IgD-negative memory B cell (primary cell): Measurements from ENCODE around the gene CAMK2G. TPM values are rescaled to one million over a fixed set of nuclear protein-coding genes. Genes with fewer than 3 reads are reported as not detected.

Source experiments
- H3K27ac Mint-ChIP-seq, 3 donors: one replicate each; pipeline ENCODE4 v1.8.0; 2020 to 2022; ENCODE audit warnings: mild to moderate bottlenecking in 3 of 3, mixed read lengths in 3 of 3, moderate library complexity in 1 of 3
- H3K27me3 Mint-ChIP-seq: one replicate; pipeline ENCODE4 v1.8.0; 2021; ENCODE audit warnings: mixed read lengths
- H3K36me3 Mint-ChIP-seq: one replicate; pipeline ENCODE4 v1.8.0; 2020; ENCODE audit warnings: mild to moderate bottlenecking, mixed read lengths
- H3K4me1 Mint-ChIP-seq, 3 donors: one replicate each; pipeline ENCODE4 v1.8.0; 2020 to 2022; ENCODE audit warnings: mixed read lengths in 3 of 3, mild to moderate bottlenecking in 1 of 3
- H3K4me3 Mint-ChIP-seq, 4 donors: one replicate each; pipeline ENCODE4 v1.8.0; 2020 to 2022; ENCODE audit warnings: mild to moderate bottlenecking in 4 of 4, mixed read lengths in 4 of 4, moderate library complexity in 3 of 4
- H3K9me3 Mint-ChIP-seq, 3 donors: one replicate each; pipeline ENCODE4 v1.8.0; 2020 to 2021; ENCODE audit warnings: mixed read lengths in 3 of 3, mild to moderate bottlenecking in 1 of 3
- polyA plus RNA-seq: library from polyadenylated mRNA; unstranded; fragments of 300-500 nt; fragmentation: Illumina TruSeq; gene quantifications from one replicate; pipeline ENCODE4 v1.2.3, GENCODE V29; 2021

Gene CAMK2G
- polyA plus RNA-seq, 1 donor from 2014 or later, result 7.2 TPM

DNA sequence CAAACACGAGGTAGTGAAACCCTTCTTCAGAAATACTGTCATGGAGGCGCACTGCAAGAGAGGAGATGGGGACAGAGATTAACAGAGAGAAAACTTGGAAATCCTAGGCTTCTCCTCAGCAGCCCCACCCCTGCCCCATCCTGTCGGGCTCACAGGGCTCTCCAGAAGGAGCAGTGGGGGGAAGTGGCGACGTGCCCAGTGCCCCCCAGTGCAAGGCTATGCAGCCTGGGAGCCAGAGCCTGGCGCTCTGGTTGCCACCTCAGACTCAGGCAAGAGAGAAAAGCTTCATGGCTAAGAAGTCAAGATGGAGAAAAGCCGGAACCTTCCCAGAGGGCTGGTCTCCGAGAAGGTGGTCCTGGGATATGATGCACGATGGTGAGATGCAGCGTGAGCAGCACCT is 21.2 kb downstream of the CAMK2G start:
- Mint-ChIP-seq H3K36me3 (peaks cover 3% of the 10 kb centered on the region), H3K27ac (peak overlapping the region in 1 of 3 donors; percentile 94), H3K4me1 (peaks cover 8 to 10% (median 9%) of the 10 kb centered on the region in 3 donors), H3K4me3 (peak overlapping the region in 1 of 4 donors; percentile 75), H3K9me3 (no peaks in the 10 kb centered on the region), H3K27me3 (peaks cover 2% of the 10 kb centered on the region)

DNA sequence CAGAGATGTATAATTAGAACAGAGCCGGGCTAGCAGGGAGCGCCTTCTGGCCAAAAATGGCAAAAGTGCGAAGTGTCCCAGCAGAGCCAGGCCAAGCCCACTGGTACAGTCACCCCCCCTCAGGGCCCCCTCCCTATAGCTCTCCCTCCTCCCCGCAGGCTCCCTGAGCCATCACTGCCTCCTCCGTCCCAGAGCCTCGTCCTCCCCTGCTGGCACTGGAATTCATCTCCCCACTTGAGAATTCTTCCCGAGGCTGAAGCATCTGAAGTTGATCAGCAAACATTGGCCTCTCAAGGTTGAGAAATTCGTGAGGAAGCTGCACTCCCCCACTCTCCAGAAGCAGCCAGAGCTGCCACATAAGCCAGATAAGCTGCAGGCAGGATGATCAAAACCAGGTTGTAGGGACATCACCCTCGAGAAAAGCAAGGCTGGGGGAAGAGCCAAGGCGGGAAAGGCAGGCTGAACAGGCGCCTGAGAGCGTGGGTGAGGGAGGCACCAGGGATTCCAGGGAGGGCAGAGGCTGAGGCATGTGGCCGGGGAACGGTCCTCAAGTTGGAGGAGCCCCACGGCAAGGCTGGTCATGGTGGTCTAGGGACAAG is 23.4 kb downstream of the CAMK2G start:
- Mint-ChIP-seq H3K4me3 (no peak overlapping the region), H3K9me3 (no peaks in the 10 kb centered on the region), H3K27ac (peak overlapping the region in 2 of 3 donors; percentile 39 to 78), H3K36me3 (peaks cover 5% of the 10 kb centered on the region), H3K4me1 (peaks cover 8 to 10% (median 9%) of the 10 kb centered on the region in 3 donors), H3K27me3 (peaks cover 2% of the 10 kb centered on the region)

DNA sequence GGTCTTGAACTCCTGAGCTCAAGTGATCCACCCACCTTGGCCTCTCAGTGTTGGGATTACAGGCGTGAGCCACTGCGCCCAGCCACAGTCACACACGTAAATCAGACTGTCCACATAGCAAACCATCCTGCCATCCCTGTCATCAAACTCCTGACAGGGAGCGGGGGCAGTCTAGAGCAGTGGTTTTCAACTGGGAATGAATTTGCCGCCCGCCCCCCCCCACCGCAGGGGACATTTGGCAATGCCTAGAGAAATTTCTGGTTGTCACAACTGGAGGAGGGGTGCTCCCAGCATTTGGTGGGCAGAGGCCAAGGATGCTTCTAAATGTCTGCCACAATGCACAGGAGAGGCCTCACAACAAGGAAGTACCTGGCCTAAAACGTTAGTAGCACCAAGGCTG is 24.1 kb downstream of the CAMK2G start:
- Mint-ChIP-seq H3K36me3 (peaks cover 5% of the 10 kb centered on the region), H3K4me3 (peak overlapping the region in 1 of 4 donors; percentile 72), H3K27ac (peak overlapping the region in 1 of 3 donors; percentile 78), H3K9me3 (no peaks in the 10 kb centered on the region), H3K4me1 (peaks cover 8 to 10% (median 9%) of the 10 kb centered on the region in 3 donors), H3K27me3 (peaks cover 2% of the 10 kb centered on the region)

DNA sequence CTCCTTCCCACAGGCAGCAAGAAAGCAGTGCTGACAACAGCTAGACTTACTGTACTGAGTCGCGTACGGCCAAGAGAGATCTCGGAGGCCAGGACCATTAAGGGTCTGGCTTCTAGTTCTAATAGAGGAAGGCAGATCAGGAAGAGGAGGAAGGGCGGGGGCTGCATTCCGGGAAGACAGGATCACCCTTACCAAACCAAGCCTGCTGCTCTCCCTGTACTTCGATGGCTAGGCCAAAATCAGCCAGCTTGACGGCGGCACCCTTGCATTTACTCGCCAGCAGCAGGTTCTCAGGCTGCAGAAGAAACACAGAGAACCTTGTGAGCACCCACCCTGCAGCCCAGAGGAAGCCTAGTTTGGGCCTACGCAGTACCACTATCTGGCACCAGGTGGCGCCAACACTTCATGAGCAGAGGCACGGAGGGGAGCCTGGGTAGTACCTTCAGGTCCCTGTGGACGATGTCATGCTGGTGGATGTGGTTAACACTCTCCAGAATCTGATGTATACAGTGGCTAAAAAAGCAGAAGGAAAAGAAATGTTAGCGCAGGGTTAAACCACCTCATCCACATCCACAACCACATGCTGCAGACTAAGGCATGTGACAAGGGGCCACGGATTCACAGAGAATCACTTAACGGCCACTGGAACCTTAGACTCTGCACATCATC is 25.4 kb downstream of the CAMK2G start:
- peak overlapping the region; percentile 59 to 89 (median 87) for H3K27ac Mint-ChIP-seq
- H3K4me1 Mint-ChIP-seq, result peaks cover 8 to 10% (median 9%) of the 10 kb centered on the region in 3 donors
- peak overlapping the region in 3 of 4 donors; percentile 2 to 45 (median 15) for H3K4me3 Mint-ChIP-seq
- peaks cover 5% of the 10 kb centered on the region for H3K36me3 Mint-ChIP-seq
- H3K27me3 Mint-ChIP-seq, result peaks cover 2% of the 10 kb centered on the region
- no peaks in the 10 kb centered on the region for H3K9me3 Mint-ChIP-seq

DNA sequence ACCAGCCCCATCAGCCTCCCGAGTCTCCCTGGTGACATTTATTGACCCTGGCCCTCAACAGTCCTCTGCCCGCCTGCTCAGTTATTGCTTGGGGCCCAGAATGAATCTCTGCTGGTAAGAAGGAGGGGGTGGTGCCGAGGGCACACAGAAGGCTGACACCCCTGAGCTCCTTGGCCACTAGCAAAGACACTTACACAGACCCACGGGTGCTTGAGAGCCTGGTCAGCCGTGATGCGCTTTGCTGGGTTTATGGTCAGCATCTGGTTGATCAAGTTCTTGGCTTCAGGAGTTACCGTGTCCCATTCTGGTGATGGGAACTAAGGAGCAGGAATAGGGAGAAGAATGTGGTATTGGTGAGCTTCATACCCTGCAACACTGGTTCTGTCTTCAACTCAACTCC is 27.3 kb downstream of the CAMK2G start:
- Mint-ChIP-seq H3K36me3 (peaks cover 5% of the 10 kb centered on the region), H3K9me3 (no peaks in the 10 kb centered on the region), H3K27ac (no peak overlapping the region), H3K27me3 (peaks cover 2% of the 10 kb centered on the region), H3K4me1 (peaks cover 7 to 9% (median 8%) of the 10 kb centered on the region in 3 donors), H3K4me3 (no peak overlapping the region)

DNA sequence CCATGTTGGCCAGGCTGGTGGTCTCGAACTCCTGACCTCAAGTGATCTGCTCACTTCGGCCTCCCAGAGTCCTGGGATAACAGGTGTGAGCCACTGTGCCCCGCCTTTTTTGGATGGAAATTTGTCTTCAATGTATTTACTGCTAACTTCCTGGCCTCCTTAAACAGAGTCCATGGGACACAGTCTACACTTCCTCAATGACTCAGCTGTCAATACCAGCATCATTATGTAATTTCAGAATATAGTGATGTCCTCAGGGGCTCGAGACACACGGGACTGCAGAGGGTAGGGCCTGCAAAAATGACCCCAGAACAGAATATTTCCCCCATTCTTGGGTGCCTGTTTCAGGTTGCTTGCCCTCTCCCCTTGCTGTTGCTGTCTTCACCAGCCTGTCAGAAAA is 31.1 kb downstream of the CAMK2G start:
- Mint-ChIP-seq H3K9me3 (no peaks in the 10 kb centered on the region), H3K4me3 (no peak overlapping the region), H3K36me3 (peaks cover 2% of the 10 kb centered on the region), H3K27ac (no peak overlapping the region), H3K27me3 (no peaks in the 10 kb centered on the region), H3K4me1 (no peaks in the 10 kb centered on the region)

DNA sequence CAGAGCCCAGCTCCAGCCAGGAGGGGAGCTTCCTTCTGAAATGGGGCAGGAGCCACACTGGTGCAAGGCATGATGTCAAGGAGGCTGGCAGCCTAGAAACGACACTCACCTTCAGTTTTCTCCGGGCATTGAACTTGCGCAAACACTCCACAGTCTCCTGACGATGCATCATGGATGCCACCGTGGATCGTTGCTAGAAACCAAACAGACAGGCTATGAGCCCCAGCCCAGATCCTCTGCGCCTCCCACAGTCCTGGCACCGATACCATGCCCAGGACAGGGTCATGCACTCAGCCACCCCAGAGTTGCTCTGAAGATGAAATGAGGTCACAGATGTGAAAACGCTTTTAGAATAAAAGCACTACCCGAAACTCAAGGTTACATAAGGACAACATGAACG is 32.0 kb downstream of the CAMK2G start:
- Mint-ChIP-seq H3K4me1 (no peaks in the 10 kb centered on the region), H3K36me3 (peaks cover 2% of the 10 kb centered on the region)

DNA sequence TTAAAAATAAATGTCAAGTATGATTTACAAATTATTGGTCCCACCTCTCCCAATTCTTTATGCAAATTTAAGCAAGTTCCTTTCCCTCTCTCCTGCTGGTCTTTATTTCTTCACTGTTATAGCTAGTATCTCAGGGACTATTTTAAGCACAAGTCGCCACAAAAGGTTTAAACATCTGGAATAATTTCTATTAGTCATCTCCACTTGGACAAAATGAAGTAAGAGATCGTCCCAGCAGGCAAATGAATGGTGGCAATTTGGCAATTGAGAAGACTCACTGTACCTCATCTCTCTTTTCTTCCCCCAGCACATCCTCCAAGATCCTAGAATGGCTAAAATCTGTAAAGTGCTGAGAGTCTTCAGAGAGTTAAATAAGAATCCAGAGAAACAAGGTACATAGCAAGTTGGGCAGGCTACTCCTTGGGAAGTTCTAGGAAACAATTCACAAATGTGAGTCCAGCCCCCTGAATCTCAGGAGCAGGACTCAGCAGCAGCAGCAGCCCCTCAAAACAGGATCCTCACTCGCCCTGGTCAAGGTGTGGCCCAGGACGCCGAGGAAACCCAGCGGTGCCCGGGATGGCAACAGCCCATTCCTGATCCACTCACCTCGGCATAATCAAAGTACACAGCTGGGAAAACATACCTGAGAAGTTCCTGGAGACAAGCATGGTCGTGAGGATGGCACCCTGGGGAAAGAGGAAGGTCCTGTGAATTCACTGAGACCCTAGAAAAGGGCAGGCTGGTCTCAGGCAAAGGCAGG is 32.6 kb downstream of the CAMK2G start:
- Mint-ChIP-seq H3K4me3 (no peak overlapping the region), H3K27ac (peak overlapping the region in 2 of 3 donors; percentile 9 to 60), H3K36me3 (no peaks in the 10 kb centered on the region), H3K9me3 (no peaks in the 10 kb centered on the region), H3K27me3 (no peaks in the 10 kb centered on the region), H3K4me1 (no peaks in the 10 kb centered on the region)

More for the DNA sequence above, 32.0 kb downstream of the CAMK2G start:
- H3K27me3 Mint-ChIP-seq, result no peaks in the 10 kb centered on the region
- H3K4me3 Mint-ChIP-seq, result no peak overlapping the region
- no peaks in the 10 kb centered on the region for H3K9me3 Mint-ChIP-seq
- H3K27ac Mint-ChIP-seq, result peak overlapping the region in 1 of 3 donors; percentile 60

DNA sequence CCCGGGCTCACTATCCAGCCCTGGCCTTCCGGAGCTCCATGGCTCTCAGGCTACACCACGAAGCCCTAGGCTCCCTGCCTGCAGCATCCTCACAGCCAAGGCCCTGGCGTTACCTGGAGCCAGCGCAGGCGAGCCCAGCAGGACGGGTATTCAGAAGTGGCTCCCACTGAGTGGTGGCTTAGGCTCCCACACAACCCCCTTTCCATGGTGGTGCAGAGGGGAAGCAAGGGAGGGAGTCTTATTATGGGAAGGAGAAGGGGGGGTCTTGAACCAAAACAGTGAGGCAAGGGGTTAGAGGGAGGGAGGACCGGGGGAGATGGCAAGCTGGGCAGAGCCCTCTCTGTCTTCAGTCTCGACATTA is 33.3 kb downstream of the CAMK2G start:
- H3K9me3 Mint-ChIP-seq, result no peaks in the 10 kb centered on the region
- no peaks in the 10 kb centered on the region for H3K4me1 Mint-ChIP-seq
- H3K4me3 Mint-ChIP-seq, result no peak overlapping the region
- no peaks in the 10 kb centered on the region for H3K27me3 Mint-ChIP-seq
- no peaks in the 10 kb centered on the region for H3K36me3 Mint-ChIP-seq
- no peak overlapping the region for H3K27ac Mint-ChIP-seq

DNA sequence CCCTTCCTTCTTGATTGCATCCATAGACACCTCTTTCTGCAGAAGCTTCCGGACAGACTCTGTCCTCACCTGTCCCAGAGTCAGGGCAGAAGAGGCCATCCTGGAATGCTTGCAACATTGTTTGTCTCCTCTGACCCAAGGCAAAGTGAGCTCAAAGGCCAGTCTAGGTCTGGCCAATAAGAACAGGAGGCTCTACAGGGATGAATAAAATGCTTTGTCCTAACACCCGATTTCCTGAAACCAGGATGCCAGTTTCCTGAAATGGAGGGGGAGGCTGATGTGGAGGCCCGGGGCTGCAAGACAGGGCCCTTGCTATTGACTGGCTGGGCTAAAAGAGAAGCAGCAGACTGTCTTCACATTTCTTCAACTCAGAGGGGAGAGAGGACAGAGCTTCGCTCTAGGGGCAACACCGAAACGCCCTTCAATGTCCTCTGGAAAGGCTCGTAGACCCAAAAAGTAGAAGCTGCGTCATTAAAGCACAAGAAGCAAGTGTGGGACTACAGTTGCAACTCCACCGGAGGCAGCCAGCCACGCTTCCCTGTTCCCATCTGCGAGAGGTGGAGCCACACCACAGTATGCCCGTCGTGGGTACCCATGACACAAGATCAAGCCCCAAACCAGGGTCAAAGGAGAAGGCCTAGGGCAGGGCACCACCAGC is 33.8 kb downstream of the CAMK2G start:
- Mint-ChIP-seq H3K27me3 (no peaks in the 10 kb centered on the region), H3K36me3 (no peaks in the 10 kb centered on the region), H3K27ac (no peak overlapping the region)

DNA sequence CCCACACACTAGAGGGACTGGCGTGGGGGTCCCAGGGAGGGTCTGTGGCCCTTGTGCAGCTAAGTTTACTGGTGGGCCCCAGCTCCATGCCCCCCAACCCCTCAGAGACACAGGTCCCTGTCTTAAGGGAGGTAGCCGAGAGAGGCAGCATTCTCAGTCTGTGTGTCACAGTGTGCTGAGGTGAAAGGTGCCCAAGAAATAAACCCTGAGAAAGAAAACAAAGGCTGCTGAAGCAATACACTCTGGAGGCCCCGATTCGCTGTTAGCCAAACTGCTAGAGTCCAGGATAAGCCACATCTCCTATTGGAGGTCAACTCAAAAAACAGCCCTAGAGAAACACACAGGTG is 34.3 kb downstream of the CAMK2G start:
- H3K36me3 Mint-ChIP-seq, result no peaks in the 10 kb centered on the region
- no peak overlapping the region for H3K27ac Mint-ChIP-seq
- no peaks in the 10 kb centered on the region for H3K4me1 Mint-ChIP-seq
- no peaks in the 10 kb centered on the region for H3K9me3 Mint-ChIP-seq
- no peaks in the 10 kb centered on the region for H3K27me3 Mint-ChIP-seq
- no peak overlapping the region for H3K4me3 Mint-ChIP-seq

More for the DNA sequence above, 33.8 kb downstream of the CAMK2G start:
- no peaks in the 10 kb centered on the region for H3K4me1 Mint-ChIP-seq
- H3K9me3 Mint-ChIP-seq, result no peaks in the 10 kb centered on the region
- no peak overlapping the region for H3K4me3 Mint-ChIP-seq

DNA sequence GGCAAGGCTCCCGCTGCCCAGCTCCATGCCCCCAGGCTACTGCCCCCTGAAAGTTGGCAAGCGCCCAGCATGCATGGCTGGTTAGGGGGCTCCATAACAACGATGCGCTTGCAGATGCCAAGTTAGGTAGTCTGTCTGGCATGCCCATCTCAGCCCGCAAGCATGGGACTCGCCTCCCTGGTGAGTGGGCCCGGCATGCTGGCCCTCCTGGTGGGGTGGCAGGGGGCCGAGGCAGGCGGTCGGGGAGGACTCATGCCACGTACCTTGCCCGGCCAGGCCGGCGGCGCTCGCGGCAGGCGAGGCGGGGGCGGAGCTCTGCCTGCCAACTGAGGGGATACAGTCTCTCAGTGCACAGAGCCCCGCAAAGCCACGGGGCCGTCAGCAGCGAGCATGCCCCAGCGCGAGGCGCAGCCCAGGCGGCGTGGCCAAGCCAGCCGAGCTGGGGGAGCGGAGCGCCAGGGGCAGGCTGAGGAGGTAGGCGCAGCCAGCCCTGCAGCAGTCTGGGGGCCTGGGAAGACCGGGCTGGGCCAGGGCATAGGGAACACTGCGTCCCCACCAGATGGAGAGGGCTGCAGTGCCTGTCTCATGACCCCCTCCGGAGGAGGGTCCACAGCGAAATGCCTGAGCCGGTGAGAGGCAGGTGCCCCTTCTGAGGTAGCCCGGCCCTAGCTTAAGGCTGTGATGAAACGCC is 34.9 kb downstream of the CAMK2G start:
- Mint-ChIP-seq H3K27me3 (peaks cover under 1% of the 10 kb centered on the region), H3K4me3 (no peak overlapping the region), H3K9me3 (no peaks in the 10 kb centered on the region), H3K36me3 (no peaks in the 10 kb centered on the region), H3K27ac (no peak overlapping the region), H3K4me1 (peaks cover 0 to 2% (median 0%) of the 10 kb centered on the region in 3 donors)

DNA sequence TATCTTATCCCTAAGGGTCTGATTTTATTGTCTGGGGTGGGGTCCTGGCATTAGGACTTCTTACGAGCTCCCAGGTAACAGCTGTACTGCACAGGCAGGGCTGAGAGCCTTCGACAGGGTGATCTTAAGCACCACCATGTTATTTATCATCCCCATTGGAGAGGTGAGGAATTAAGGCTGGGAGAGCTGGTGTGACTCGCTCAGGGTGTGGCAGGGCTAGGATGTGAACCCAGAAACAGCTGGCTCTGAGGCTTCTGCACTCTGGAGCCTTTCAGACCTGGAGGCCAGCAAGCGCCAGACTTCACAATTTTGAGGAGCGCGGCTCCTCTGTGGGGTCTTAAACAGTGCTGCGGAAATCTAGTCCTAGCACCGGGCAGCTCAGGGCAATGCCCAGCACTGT is 35.5 kb downstream of the CAMK2G start:
- peaks cover 1% of the 10 kb centered on the region for H3K27me3 Mint-ChIP-seq
- no peaks in the 10 kb centered on the region for H3K9me3 Mint-ChIP-seq
- H3K4me1 Mint-ChIP-seq, result peaks cover 0 to 2% (median 0%) of the 10 kb centered on the region in 3 donors
- H3K4me3 Mint-ChIP-seq, result no peak overlapping the region
- no peak overlapping the region for H3K27ac Mint-ChIP-seq
- H3K36me3 Mint-ChIP-seq, result no peaks in the 10 kb centered on the region

DNA sequence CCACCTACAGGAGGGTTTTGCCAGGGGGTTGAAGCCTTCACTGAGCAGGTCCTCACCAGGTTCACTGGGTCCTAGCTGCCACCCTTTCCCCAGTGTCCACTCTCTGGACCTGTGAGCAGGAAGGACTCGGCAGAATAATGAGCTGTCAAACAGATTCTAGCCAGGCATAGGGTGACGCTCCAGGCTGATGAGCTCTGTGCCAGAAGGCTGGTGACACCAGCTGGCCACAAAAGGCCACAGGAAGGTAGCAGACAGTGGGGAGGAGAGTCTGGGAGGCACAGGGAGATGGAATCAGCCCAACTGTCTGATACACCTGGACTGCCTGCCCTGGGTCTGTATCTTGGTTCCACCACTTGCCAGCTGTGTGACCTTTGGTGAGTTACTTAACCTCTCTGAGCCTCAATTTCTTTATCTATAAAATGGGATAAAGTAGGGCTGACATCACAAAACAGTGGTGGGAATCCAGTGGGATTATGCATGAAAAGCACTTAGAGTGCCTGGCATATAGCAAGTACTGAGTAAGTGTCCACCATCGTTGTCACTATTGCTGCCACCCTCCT is 36.3 kb downstream of the CAMK2G start:
- Mint-ChIP-seq H3K27me3 (peaks cover 1% of the 10 kb centered on the region), H3K4me3 (no peak overlapping the region), H3K36me3 (no peaks in the 10 kb centered on the region), H3K4me1 (peaks cover 0 to 2% (median 0%) of the 10 kb centered on the region in 3 donors), H3K9me3 (no peaks in the 10 kb centered on the region), H3K27ac (no peak overlapping the region)
